Measurements from ENCODE around the gene GPR4. TPM values are rescaled to one million over a fixed set of nuclear protein-coding genes. Genes with fewer than 3 reads are reported as not detected.
A peak's percentile ranks its signal among the peaks of the same experiment; 100 is the strongest.

GPR4 gene
- total and polyA plus RNA-seq, 2 of the 8 experiments (the other 6 are each of a cell fraction or from before 2014, with no cell fraction given) = 0.19 to 0.39 TPM

DNA sequence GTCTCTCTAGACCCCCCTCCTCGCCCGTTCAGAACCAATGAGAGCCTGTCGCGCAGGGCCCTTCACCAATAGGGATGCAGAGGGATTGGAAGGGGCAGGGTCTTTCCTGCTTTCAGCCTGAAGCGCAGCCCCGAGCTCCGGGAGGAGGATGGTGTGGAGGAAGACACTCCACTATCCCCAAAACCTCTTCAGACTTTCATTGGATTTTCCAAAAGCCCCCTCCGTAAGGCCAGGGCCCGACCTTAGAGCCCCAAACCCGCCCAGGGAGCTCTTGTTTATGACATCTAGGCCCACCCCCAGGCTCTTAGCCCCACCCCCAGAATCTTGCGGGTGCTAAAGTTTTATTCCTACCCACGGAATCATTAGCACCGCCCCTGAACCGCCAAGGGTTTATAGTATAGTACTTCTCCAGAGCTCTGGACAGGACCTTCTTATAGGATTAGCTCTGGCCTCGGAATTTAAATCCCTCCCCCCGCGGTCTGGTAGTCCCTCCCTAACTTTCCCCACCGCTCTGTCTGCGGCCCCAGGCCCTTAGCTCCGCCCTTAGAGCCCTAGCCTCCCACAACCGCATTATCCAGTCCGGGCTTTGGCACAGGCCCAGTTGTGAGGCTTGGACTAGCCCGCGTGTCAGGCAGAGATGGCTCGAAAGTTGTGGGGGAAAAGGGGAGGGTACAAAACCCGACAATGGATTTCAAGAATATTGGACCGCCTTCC lies 43.8 kb upstream of the GPR4 start (continued):
- TF ChIP-seq SIRT6 (IDR thresholded peaks at IDR 0.05; ENCODE audit: low read length) = no peak
- TF ChIP-seq GABPA (IDR thresholded peaks at IDR 0.05; ENCODE audit: borderline replicate concordance, insufficient read depth, low read length) = 0 out of 2 replicates have a peak, but pooled peaks have one; percentile 52
- TF ChIP-seq MAX (IDR thresholded peaks at IDR 0.05) = peak; percentile 88
- TF ChIP-seq YY1 (IDR thresholded peaks at IDR 0.05; ENCODE audit: low read depth, low read length) = peak; percentile 75
- TF ChIP-seq FOSL1 (IDR thresholded peaks at IDR 0.05; ENCODE audit: insufficient read depth, low read depth, low read length) = no peak
- TF ChIP-seq ASH2L (IDR thresholded peaks at IDR 0.05; ENCODE audit: low read length) = no peak
- TF ChIP-seq BACH1 (IDR thresholded peaks at IDR 0.05; ENCODE audit: low read length) = no peak
- TF ChIP-seq POLR2A (IDR thresholded peaks at IDR 0.05; ENCODE audit: control extremely low read depth in 1 of 2, low read depth in 2 of 2, low read length in 2 of 2) = no peak
- peak; percentile 43; the same call in 1 of the 2 replicates for TF ChIP-seq TAF1 (IDR thresholded peaks at IDR 0.05; ENCODE audit: low read depth, low read length)
- peak; percentile 80 for TF ChIP-seq CHD2 (IDR thresholded peaks at IDR 0.05; ENCODE audit: low read length)
- 0 out of 2 replicates have a peak, but pooled peaks have one; percentile 21 for TF ChIP-seq PHF8 (conservative IDR thresholded peaks at IDR 0.05; ENCODE audit: low read depth, low read length)
- no peak for TF ChIP-seq SIX5 (IDR thresholded peaks at IDR 0.05; ENCODE audit: low read depth, low read length)
